Measurements from ENCODE around the gene WDR90.

DNA sequence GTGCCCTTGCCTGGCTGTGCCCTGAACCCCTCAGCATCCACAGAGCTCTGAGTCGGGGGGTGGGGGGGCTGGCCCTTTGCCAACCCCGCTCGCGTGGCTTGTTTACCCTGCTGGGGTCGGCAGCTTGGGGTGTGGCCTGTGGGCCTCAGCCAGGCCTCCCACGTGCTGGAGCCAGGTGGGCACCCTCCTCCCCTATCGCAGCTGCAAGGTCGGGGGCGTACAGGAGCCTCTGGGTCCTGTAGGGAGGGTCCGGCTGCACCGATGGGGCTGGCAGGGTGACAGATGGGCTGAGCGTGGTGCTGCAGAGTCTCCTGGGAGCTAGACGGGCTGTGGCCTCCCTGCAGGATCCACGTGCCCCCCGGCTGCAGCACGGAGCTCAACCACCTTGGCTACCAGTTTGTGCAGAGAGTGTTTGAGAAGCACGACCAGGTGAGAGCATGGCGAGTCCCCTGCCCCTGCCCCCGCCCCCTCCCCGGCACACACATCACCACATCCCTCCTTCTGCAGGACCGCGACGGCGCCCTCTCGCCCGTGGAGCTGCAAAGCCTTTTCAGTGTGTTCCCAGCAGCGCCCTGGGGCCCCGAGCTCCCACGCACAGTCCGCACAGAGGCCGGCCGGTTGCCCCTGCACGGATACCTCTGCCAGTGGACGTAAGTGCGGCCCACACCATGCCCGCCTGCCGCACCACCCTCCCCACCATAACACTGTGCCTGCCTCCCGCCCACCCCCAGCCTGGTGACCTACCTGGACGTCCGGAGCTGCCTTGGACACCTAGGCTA lies 22.4 kb downstream of the WDR90 start:
- no peak for TF ChIP-seq MAZ (IDR thresholded peaks at IDR 0.05; ENCODE audit: borderline replicate concordance, low read depth, low read length)
- no peak for TF ChIP-seq CEBPB (IDR thresholded peaks at IDR 0.05)
